Kidney (tissue), 14 donors: ENCODE data around the gene L3MBTL4. TPM values are rescaled to one million over a fixed set of nuclear protein-coding genes. Genes with fewer than 3 reads are reported as not detected.

Source experiments
- DNase-seq, 5 donors: peaks; one replicate each; pipeline ENCODE4 v3.0.0-alpha.2; 2013 to 2020
- FAIRE-seq: peaks from 2 replicates; lab custom pipeline; 2012; peaks lifted over from hg19 to GRCh38; lab: Jason Lieb, UNC
- H3K27ac ChIP-seq, 2 donors: one replicate each; pipeline ENCODE4 v1.7.0; 2013; ENCODE audit warnings: low read depth in 2 of 2, low read length in 2 of 2, inconsistent platforms in 1 of 2
- H3K27me3 ChIP-seq: one replicate; pipeline ENCODE4 v1.7.1; 2013; ENCODE audit warnings: low read length, inconsistent platforms; ENCODE audit not compliant: control insufficient read depth, insufficient read depth
- H3K36me3 ChIP-seq, 3 donors: one replicate each; pipeline versions ENCODE4 v1.7.0 to v1.7.1; 2013; ENCODE audit warnings: low read length in 3 of 3, control low read depth in 1 of 3, inconsistent platforms in 1 of 3; ENCODE audit not compliant: insufficient read depth in 3 of 3, control insufficient read depth in 2 of 3
- H3K4me1 ChIP-seq, 3 donors: one replicate each; pipeline versions ENCODE4 v1.7.0 to v1.7.1; 2013; ENCODE audit warnings: low read length in 3 of 3, inconsistent platforms in 1 of 3, low read depth in 1 of 3; ENCODE audit not compliant: control insufficient read depth in 2 of 3, insufficient read depth in 2 of 3
- H3K4me3 ChIP-seq, 3 donors: one replicate each; pipeline versions ENCODE4 v1.7.0 to v1.8.1; 2013; ENCODE audit warnings: low read length in 3 of 3, control low read depth in 1 of 3, inconsistent platforms in 1 of 3
- H3K9ac ChIP-seq, 3 donors: one replicate each; pipeline versions ENCODE4 v1.7.0 to v1.7.1; 2013; ENCODE audit warnings: low read length in 3 of 3, control low read depth in 1 of 3, inconsistent platforms in 1 of 3
- H3K9me3 ChIP-seq, 3 donors: one replicate each; pipeline versions ENCODE4 v1.7.0 to v1.7.1; 2013; ENCODE audit warnings: low read length in 3 of 3, control low read depth in 1 of 3, inconsistent platforms in 1 of 3; ENCODE audit not compliant: control insufficient read depth in 2 of 3, insufficient read depth in 1 of 3
- intact Hi-C: fragments of 100-400 bp; cut with DNase I; formaldehyde crosslinking; loops from one replicate; pipeline ENCODE4 v1.11.1; 2022
- polyA plus RNA-seq: library from polyadenylated mRNA; stranded (reverse); fragments of 350-450 nt; fragmentation: Illumina TruSeq; extraction: RNeasy Lipid Tissue Mini Kit (QIAGEN cat#74804); gene quantifications from one replicate; pipeline ENCODE4 v1.2.3, GENCODE V29; 2014; ENCODE audit warnings: low read depth, low replicate concordance; ENCODE audit not compliant: insufficient read depth
- total RNA-seq: library from RNA; stranded (reverse); fragmentation: NEBNext Ultra II Directional; extraction: Animal tissue kit (Norgen Biotek cat#: 25700); gene quantifications from one replicate; pipeline ENCODE4 v1.2.1, GENCODE V29; 2021
- TF ChIP-seq, protein P1 (sequence below): IDR thresholded peaks from 3 replicates; pipeline ENCODE4 v1.5.1; 2012; ENCODE audit warnings: mild to moderate bottlenecking, moderate library complexity, borderline replicate concordance; ENCODE audit not compliant: insufficient read depth; ENCODE audit errors: extremely low read depth
- donor health status: control.
- donor health status: control.
- donor health status: control.
- donor health status: control.
- donor health status: control.
- donor health status: DM: yes; HTN: yes; CAD: no.
- donor health status: Normal renal cell carcinoma (clear cell type).

Gene L3MBTL4
- total and polyA plus RNA-seq, 2 donors from 2014 or later, result 3.9 to 15.2 TPM

DNA sequence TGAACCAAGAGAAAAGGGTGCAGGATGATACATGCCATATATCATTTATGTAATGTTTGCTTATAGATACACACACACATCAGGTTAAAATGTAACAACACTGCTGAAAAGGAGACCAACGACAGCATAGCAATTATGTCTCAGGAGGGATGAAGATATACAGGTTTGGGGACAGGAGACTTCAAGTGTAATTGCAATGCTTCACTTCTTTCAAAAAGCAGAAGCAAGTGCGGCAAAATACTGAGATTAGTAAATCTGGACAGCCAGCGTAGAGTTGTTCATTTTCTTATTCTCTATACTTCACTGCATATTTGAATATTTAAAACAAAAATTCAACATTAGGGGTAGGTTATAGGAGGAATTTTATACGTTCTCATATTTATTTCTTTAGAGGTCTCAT is 87.2 kb downstream of the L3MBTL4 start:
- FAIRE-seq (no peak), DNase-seq (no peak)
- Histone ChIP-seq H3K9ac (no peak overlapping the region), H3K4me3 (no peak overlapping the region), H3K4me1 (no peaks in the 10 kb centered on the region), H3K36me3 (no peaks in the 10 kb centered on the region), H3K27me3 (no peaks in the 10 kb centered on the region), H3K27ac (no peak overlapping the region), H3K9me3 (peaks cover 0 to 13% (median 0%) of the 10 kb centered on the region in 3 donors)
- TF ChIP-seq, protein P1, sequence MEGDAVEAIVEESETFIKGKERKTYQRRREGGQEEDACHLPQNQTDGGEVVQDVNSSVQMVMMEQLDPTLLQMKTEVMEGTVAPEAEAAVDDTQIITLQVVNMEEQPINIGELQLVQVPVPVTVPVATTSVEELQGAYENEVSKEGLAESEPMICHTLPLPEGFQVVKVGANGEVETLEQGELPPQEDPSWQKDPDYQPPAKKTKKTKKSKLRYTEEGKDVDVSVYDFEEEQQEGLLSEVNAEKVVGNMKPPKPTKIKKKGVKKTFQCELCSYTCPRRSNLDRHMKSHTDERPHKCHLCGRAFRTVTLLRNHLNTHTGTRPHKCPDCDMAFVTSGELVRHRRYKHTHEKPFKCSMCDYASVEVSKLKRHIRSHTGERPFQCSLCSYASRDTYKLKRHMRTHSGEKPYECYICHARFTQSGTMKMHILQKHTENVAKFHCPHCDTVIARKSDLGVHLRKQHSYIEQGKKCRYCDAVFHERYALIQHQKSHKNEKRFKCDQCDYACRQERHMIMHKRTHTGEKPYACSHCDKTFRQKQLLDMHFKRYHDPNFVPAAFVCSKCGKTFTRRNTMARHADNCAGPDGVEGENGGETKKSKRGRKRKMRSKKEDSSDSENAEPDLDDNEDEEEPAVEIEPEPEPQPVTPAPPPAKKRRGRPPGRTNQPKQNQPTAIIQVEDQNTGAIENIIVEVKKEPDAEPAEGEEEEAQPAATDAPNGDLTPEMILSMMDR, result no peak
- intact Hi-C loops, result no loop called here

- Histone ChIP-seq H3K27me3 (no peaks in the 10 kb centered on the region), H3K4me3 (no peak overlapping the region), H3K9ac (no peak overlapping the region), H3K27ac (no peak overlapping the region), H3K36me3 (no peaks in the 10 kb centered on the region), H3K4me1 (no peaks in the 10 kb centered on the region), H3K9me3 (peaks cover 0 to 13% (median 0%) of the 10 kb centered on the region in 3 donors)
- FAIRE-seq (no peak), DNase-seq (no peak)
- TF ChIP-seq, protein P1, result no peak
- intact Hi-C loops, result no loop called here
Observed at GRCh38 chr18:6326566-6326965, 88.1 kb downstream of the L3MBTL4 start.

- Histone ChIP-seq H3K9me3 (peaks cover 0 to 13% (median 0%) of the 10 kb centered on the region in 3 donors), H3K36me3 (no peaks in the 10 kb centered on the region), H3K27ac (no peak overlapping the region), H3K9ac (no peak overlapping the region), H3K4me1 (no peaks in the 10 kb centered on the region), H3K4me3 (no peak overlapping the region), H3K27me3 (no peaks in the 10 kb centered on the region)
- DNase-seq (no peak), FAIRE-seq (no peak)
- intact Hi-C loops, result no loop called here
- TF ChIP-seq, protein P1, result no peak
Observed at GRCh38 chr18:6323319-6323889, 91.3 kb downstream of the L3MBTL4 start.
